Calu3 (cell line): Measurements from ENCODE around the gene POLR3F. TPM values are rescaled to one million over a fixed set of nuclear protein-coding genes. Genes with fewer than 3 reads are reported as not detected.

Source experiments
- BruUV-seq: library from RNA; stranded (reverse); fragments of 400-500 nt; replicated peaks from 2 replicates; lab custom pipeline; 2021; lab: Mats Ljungman, UMichigan
- CTCF ChIA-PET: fragments of 300-600 bp; sonication (Branson Sonifier 250); formaldehyde crosslinking; loops from one replicate; lab custom pipeline; 2022; ENCODE audit warnings: antibody characterized with exemption; lab: Charles Lee
- DNase-seq: peaks from one replicate; pipeline ENCODE4 v3.0.0; 2022
- H3K27ac Mint-ChIP-seq: one replicate; pipeline ENCODE4 v1.8.0; 2022; ENCODE audit warnings: mixed read lengths; ENCODE audit not compliant: unreplicated experiment
- H3K27me3 Mint-ChIP-seq: one replicate; pipeline ENCODE4 v1.8.0; 2022; ENCODE audit warnings: mixed read lengths; ENCODE audit not compliant: unreplicated experiment
- H3K36me3 Mint-ChIP-seq: one replicate; pipeline ENCODE4 v1.8.0; 2022; ENCODE audit warnings: mild to moderate bottlenecking, moderate library complexity, mixed read lengths; ENCODE audit not compliant: insufficient read depth, unreplicated experiment
- H3K4me1 Mint-ChIP-seq: one replicate; pipeline ENCODE4 v1.8.0; 2022; ENCODE audit warnings: mild to moderate bottlenecking, low read depth, mixed read lengths; ENCODE audit not compliant: unreplicated experiment
- H3K4me3 Mint-ChIP-seq: one replicate; pipeline ENCODE4 v1.8.0; 2022; ENCODE audit warnings: mild to moderate bottlenecking, low read depth, moderate library complexity, mixed read lengths; ENCODE audit not compliant: unreplicated experiment
- H3K9me3 Mint-ChIP-seq: one replicate; pipeline ENCODE4 v1.8.0; 2022; ENCODE audit warnings: low read depth, mixed read lengths; ENCODE audit not compliant: unreplicated experiment
- intact Hi-C: fragments of 100-400 bp; cut with micrococcal nuclease; formaldehyde crosslinking; loops from one replicate; pipeline ENCODE4 v1.10.0; 2022; ENCODE audit not compliant: unreplicated experiment
- total RNA-seq: library from RNA; stranded (reverse); gene quantifications from 2 replicates; pipeline ENCODE4 v1.2.3, GENCODE V29; 2022
- TF ChIP-seq, protein P1 (sequence below): fragments of 200-600 bp; IDR thresholded peaks from one replicate; pipeline ENCODE4 v1.8.0; 2022; ENCODE audit warnings: antibody characterized with exemption; ENCODE audit not compliant: unreplicated experiment

The POLR3F gene
- total RNA-seq, 1 experiment from 2014 or later = 4.2 TPM

DNA sequence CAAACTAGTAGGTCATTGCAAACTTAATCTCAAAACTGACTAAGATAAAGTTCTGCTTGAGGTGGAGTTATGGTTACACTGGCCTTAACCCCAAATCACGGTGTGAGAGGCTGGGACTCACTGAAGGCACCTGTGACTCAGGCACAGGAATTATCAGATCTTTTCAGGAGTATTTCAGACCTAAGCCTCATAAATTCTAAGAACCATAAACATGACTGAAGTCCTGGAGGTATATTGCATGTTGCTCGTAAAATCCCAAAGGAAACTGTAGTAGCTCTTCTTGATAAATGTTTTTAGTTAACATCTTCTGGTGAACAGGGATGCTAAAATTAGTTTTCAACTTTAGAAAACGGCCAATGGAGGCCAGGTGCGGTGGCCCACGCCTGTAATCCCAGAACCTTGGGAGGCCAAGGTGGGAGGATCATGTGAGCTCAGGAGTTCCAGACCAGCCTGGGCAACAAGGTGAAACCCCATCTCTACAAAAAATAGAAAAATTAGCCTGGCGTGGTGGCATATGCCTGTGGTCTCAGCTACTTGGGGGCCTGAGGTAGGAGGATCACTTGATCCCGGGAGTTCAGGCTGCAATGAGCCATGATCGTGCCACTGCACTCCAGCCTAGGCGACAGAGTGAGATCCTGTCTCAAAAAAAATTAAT lies 36.9 kb upstream of the POLR3F start:
- no TSS peak for BruUV-seq
- no peaks in the 10 kb centered on the region for H3K27me3 Mint-ChIP-seq
- no peak overlapping the region for H3K27ac Mint-ChIP-seq
- no peak overlapping the region for H3K4me3 Mint-ChIP-seq
- no peak for DNase-seq
- intact Hi-C loops = no loop called here
- CTCF ChIA-PET = no interaction called here
- no peaks in the 10 kb centered on the region for H3K36me3 Mint-ChIP-seq
- no peaks in the 10 kb centered on the region for H3K4me1 Mint-ChIP-seq
- TF ChIP-seq, protein P1, sequence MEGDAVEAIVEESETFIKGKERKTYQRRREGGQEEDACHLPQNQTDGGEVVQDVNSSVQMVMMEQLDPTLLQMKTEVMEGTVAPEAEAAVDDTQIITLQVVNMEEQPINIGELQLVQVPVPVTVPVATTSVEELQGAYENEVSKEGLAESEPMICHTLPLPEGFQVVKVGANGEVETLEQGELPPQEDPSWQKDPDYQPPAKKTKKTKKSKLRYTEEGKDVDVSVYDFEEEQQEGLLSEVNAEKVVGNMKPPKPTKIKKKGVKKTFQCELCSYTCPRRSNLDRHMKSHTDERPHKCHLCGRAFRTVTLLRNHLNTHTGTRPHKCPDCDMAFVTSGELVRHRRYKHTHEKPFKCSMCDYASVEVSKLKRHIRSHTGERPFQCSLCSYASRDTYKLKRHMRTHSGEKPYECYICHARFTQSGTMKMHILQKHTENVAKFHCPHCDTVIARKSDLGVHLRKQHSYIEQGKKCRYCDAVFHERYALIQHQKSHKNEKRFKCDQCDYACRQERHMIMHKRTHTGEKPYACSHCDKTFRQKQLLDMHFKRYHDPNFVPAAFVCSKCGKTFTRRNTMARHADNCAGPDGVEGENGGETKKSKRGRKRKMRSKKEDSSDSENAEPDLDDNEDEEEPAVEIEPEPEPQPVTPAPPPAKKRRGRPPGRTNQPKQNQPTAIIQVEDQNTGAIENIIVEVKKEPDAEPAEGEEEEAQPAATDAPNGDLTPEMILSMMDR = no peak
- H3K9me3 Mint-ChIP-seq = no peaks in the 10 kb centered on the region

DNA sequence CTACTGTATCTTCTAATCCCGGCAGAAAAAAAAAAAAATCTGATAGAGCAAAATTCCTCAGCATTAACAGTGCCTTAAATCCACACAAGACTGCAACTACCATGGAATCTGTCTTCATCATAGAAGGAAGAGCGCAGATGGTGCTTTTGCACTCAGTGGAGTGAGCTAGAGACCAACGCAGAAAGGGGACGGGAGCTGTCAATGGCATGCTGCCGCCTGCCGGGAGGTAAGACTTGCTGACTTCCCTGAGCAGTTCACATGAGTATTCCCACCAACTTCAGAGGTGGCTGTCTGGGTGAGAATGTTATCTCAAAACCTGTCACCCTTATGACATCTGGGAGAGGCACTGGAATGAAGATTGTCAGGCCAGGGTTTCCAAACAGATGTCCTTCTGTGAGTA lies 36.0 kb upstream of the POLR3F start:
- BruUV-seq = no TSS peak
- no peak overlapping the region for H3K4me3 Mint-ChIP-seq
- no peaks in the 10 kb centered on the region for H3K4me1 Mint-ChIP-seq
- CTCF ChIA-PET = no interaction called here
- no peaks in the 10 kb centered on the region for H3K27me3 Mint-ChIP-seq
- TF ChIP-seq, protein P1 = no peak
- intact Hi-C loops = no loop called here
- no peak for DNase-seq
- no peaks in the 10 kb centered on the region for H3K9me3 Mint-ChIP-seq
- H3K27ac Mint-ChIP-seq = no peak overlapping the region
- H3K36me3 Mint-ChIP-seq = no peaks in the 10 kb centered on the region

DNA sequence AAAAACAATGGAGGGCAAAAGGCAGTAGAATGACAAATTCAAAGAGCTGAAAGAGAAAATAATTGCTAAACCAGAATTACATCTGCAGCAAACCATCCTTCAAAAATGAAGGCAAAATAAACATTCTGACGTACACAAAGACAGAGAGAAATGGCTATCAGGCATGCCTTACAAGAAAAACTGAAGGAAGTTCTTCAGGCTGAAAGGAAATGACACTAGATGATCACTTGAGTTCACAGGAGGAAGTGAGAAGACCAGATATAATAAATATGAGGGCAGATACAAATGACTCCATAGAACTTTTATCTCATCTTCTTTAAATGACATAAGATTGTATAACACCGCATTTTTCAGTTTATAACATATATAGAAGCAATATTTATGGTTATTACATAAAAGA lies 30.3 kb upstream of the POLR3F start:
- Mint-ChIP-seq H3K27me3 (no peaks in the 10 kb centered on the region), H3K27ac (no peak overlapping the region), H3K4me1 (no peaks in the 10 kb centered on the region), H3K36me3 (no peaks in the 10 kb centered on the region), H3K4me3 (no peak overlapping the region), H3K9me3 (no peaks in the 10 kb centered on the region)
- no peak for DNase-seq
- BruUV-seq = no TSS peak
- intact Hi-C loops = no loop called here
- CTCF ChIA-PET = no interaction called here
- TF ChIP-seq, protein P1 = no peak

DNA sequence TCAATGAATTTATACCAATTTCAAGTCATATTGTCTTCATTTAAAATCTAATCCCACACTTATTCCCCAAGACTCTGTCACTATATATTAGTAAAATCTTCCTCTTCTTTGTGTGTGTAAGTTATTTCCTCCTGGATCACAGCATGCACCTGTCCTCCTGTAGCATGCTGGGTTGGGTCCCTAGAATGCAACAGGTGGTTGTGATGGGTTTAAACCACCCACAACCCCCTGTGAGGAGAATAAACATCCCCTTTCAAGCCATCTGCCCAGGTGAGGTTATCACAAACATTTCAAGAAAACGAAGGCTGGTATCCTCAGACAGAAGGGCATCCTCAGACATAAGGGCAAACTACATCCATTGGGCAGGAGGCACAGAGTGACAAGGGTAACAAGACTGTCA lies 26.8 kb upstream of the POLR3F start:
- BruUV-seq = no TSS peak
- intact Hi-C loops = no loop called here
- Mint-ChIP-seq H3K27me3 (no peaks in the 10 kb centered on the region), H3K36me3 (no peaks in the 10 kb centered on the region), H3K4me1 (no peaks in the 10 kb centered on the region), H3K9me3 (no peaks in the 10 kb centered on the region), H3K27ac (no peak overlapping the region), H3K4me3 (no peak overlapping the region)
- TF ChIP-seq, protein P1 = no peak
- DNase-seq = no peak
- CTCF ChIA-PET = no interaction called here
